HepG2 (cell line): ENCODE measurements around the gene PEA15. TPM values are rescaled to one million over a fixed set of nuclear protein-coding genes. Genes with fewer than 3 reads are reported as not detected.

Source experiments
- DBP ChIP-seq: sonication (generic); formaldehyde crosslinking; IDR thresholded peaks from 2 replicates; pipeline ENCODE4 v1.4.0; 2020; ENCODE audit warnings: missing genetic modification reagents; ENCODE audit errors: not compliant biosample characterization
- ELK4 ChIP-seq: sonication (generic); formaldehyde crosslinking; IDR thresholded peaks from 2 replicates; pipeline ENCODE4 v1.9.0; 2021; ENCODE audit warnings: missing genetic modification reagents, borderline replicate concordance
- ESRRA ChIP-seq: sonication (generic); formaldehyde crosslinking; IDR thresholded peaks from 2 replicates; pipeline ENCODE4 v1.5.1; 2020; ENCODE audit warnings: mild to moderate bottlenecking, low read depth, missing genetic modification reagents
- FOXP1 ChIP-seq, 2 experiments: fragments of 450-650 bp in 1 of 2; IDR thresholded peaks; 2 replicates each; pipeline ENCODE4 v1.6.1; 2017 to 2018; ENCODE audit warnings: antibody characterized with exemption in 1 of 2
- KDM3A ChIP-seq: IDR thresholded peaks from 2 replicates; pipeline ENCODE4 v1.6.1; 2018; ENCODE audit warnings: low read depth, missing compliant biosample characterization
- KLF15 ChIP-seq: sonication (generic); formaldehyde crosslinking; IDR thresholded peaks from 2 replicates; pipeline ENCODE4 v1.8.1; 2023; ENCODE audit warnings: borderline replicate concordance, mild to moderate bottlenecking, inconsistent platforms, missing genetic modification reagents, mixed read lengths
- MLLT10 ChIP-seq: sonication (generic); formaldehyde crosslinking; IDR thresholded peaks from 2 replicates; pipeline ENCODE4 v1.4.0; 2020; ENCODE audit warnings: missing genetic modification reagents
- PAF1 ChIP-seq: IDR thresholded peaks from 2 replicates; pipeline ENCODE4 v1.6.1; 2016; ENCODE audit warnings: missing genetic modification reagents, missing compliant biosample characterization
- RXRA ChIP-seq: sonication (generic); formaldehyde crosslinking; IDR thresholded peaks from 2 replicates; pipeline ENCODE4 v1.5.1; 2020; ENCODE audit warnings: missing genetic modification reagents
- STAT6 ChIP-seq: sonication (generic); formaldehyde crosslinking; IDR thresholded peaks from 2 replicates; pipeline ENCODE4 v1.4.0; 2020; ENCODE audit warnings: missing genetic modification reagents, mild to moderate bottlenecking, borderline replicate concordance
- TBL1XR1 ChIP-seq: fragments of 150-350 bp; IDR thresholded peaks from 2 replicates; pipeline ENCODE4 v1.6.1; 2014; ENCODE audit warnings: borderline replicate concordance, low read length; ENCODE audit not compliant: partially characterized antibody
- TEAD2 ChIP-seq: sonication (generic); formaldehyde crosslinking; IDR thresholded peaks from 2 replicates; pipeline ENCODE4 v1.9.0; 2021; ENCODE audit warnings: missing genetic modification reagents
- TP53 ChIP-seq: sonication (generic); formaldehyde crosslinking; conservative IDR thresholded peaks from 2 replicates; pipeline ENCODE4 v1.4.0; 2020; ENCODE audit warnings: missing genetic modification reagents
- YEATS4 ChIP-seq: sonication (generic); formaldehyde crosslinking; IDR thresholded peaks from 2 replicates; pipeline ENCODE4 v1.4.0; 2020; ENCODE audit warnings: missing genetic modification reagents, borderline replicate concordance
- ZBTB21 ChIP-seq: sonication (generic); formaldehyde crosslinking; IDR thresholded peaks from 2 replicates; pipeline ENCODE4 v1.4.0; 2020; ENCODE audit warnings: missing genetic modification reagents
- ZBTB26 ChIP-seq: IDR thresholded peaks from 2 replicates; pipeline ENCODE4 v1.6.1; 2016; ENCODE audit warnings: missing compliant biosample characterization, missing genetic modification reagents, borderline replicate concordance
- ZBTB7A ChIP-seq: sonication (generic); formaldehyde crosslinking; IDR thresholded peaks from 2 replicates; pipeline ENCODE4 v1.8.0; 2022; ENCODE audit warnings: mild to moderate bottlenecking, missing genetic modification reagents
- ZFP1 ChIP-seq: IDR thresholded peaks from 2 replicates; pipeline ENCODE4 v1.6.1; 2016
- ZFP37 ChIP-seq: sonication (generic); formaldehyde crosslinking; IDR thresholded peaks from 2 replicates; pipeline ENCODE4 v1.4.0; 2020; ENCODE audit warnings: missing genetic modification reagents, borderline replicate concordance
- ZFP91 ChIP-seq: sonication (generic); formaldehyde crosslinking; IDR thresholded peaks from 2 replicates; pipeline ENCODE4 v1.9.0; 2022; ENCODE audit warnings: missing genetic modification reagents, mild to moderate bottlenecking, borderline replicate concordance
- ZNF446 ChIP-seq: sonication (generic); formaldehyde crosslinking; IDR thresholded peaks from 2 replicates; pipeline ENCODE4 v1.5.0; 2020; ENCODE audit warnings: mild to moderate bottlenecking, missing genetic modification reagents
- ZNF484 ChIP-seq: sonication (generic); formaldehyde crosslinking; IDR thresholded peaks from 2 replicates; pipeline ENCODE4 v1.5.1; 2020; ENCODE audit warnings: mild to moderate bottlenecking, low read depth, missing genetic modification reagents, borderline replicate concordance
- polyA plus RNA-seq, 8 experiments: library from polyadenylated mRNA; depleted of rRNA in 3 of 8; stranded (reverse) in 7 of 8; unstranded in 1 of 8; fragments of >200 nt; fragmentation: Illumina TruSeq in 4 of 8; extraction: Trizol in 4 of 8; gene quantifications; 2 replicates each; pipeline versions ENCODE4 v1.2.1 to v1.2.3, GENCODE V29; 2011 to 2016; ENCODE audit warnings: low read depth in 4 of 8, missing spikeins in 1 of 8, mixed read lengths in 1 of 8; ENCODE audit not compliant: insufficient read depth in 1 of 8
- total RNA-seq, 5 experiments: library from RNA; depleted of rRNA; stranded (reverse); fragments of >200 nt; fragmentation: Illumina TruSeq; extraction: Trizol; gene quantifications; 2 replicates each; pipeline ENCODE4 v1.2.3, GENCODE V29; 2016; ENCODE audit warnings: low read depth in 1 of 5

The PEA15 gene
- total and polyA plus RNA-seq, 2 of the 13 experiments (the other 11 are each of a cell fraction or from before 2014, with no cell fraction given) = 12.1 to 35.2 TPM

GRCh38 chr1:160261893-160262794, 57.0 kb downstream of the PEA15 start, which contains the start of gene DCAF8 (continued):
- TF ChIP-seq STAT6 (CRISPR knock-in tag) (0 out of 2 replicates have a peak, but pooled peaks have one; percentile 36), ESRRA (CRISPR knock-in tag) (no peak), TP53 (CRISPR knock-in tag) (no peak), RXRA (CRISPR knock-in tag) (peak; percentile 75), DBP (CRISPR knock-in tag) (no peak), FOXP1 (IDR thresholded peaks at IDR 0.05) (no peak), FOXP1 (CRISPR knock-in tag; IDR thresholded peaks at IDR 0.05) (no peak), ZFP37 (CRISPR knock-in tag) (no peak), KDM3A (CRISPR knock-in tag) (no peak), ZFP1 (CRISPR knock-in tag) (no peak), ZNF484 (CRISPR knock-in tag) (no peak), PAF1 (CRISPR knock-in tag) (no peak), TBL1XR1 (no peak), MLLT10 (CRISPR knock-in tag) (no peak), YEATS4 (CRISPR knock-in tag) (peak; percentile 79), ZNF446 (CRISPR knock-in tag) (peak; percentile 97), ZBTB7A (CRISPR knock-in tag) (peak; percentile 84), TEAD2 (CRISPR knock-in tag) (no peak), KLF15 (CRISPR knock-in tag) (peak; percentile 89; the same call in 1 of the 2 replicates), ZFP91 (CRISPR knock-in tag) (peak; percentile 95), ELK4 (CRISPR knock-in tag) (no peak), ZBTB21 (no peak), ZBTB26 (CRISPR knock-in tag) (peak; percentile 66)
